HFFc6 (cell line): Measurements from ENCODE around the gene IFT81. TPM values are rescaled to one million over a fixed set of nuclear protein-coding genes. Genes with fewer than 3 reads are reported as not detected.
A peak's percentile ranks its signal among the peaks of the same experiment; 100 is the strongest.

Source experiments
- DNase-seq: peaks from one replicate; pipeline ENCODE4 v3.0.0-alpha.2; 2018
- H3K27ac Mint-ChIP-seq: 2 replicates; pipeline ENCODE4 v1.8.0; 2020; ENCODE audit warnings: mild to moderate bottlenecking, mixed read lengths
- H3K27me3 Mint-ChIP-seq: 2 replicates; pipeline ENCODE4 v1.8.0; 2021; ENCODE audit warnings: mild to moderate bottlenecking, moderate library complexity, mixed read lengths; ENCODE audit not compliant: insufficient read depth
- H3K36me3 Mint-ChIP-seq: 2 replicates; pipeline ENCODE4 v1.8.0; 2021; ENCODE audit warnings: low read depth, mixed read lengths
- H3K4me1 Mint-ChIP-seq: 2 replicates; pipeline ENCODE4 v1.8.0; 2020; ENCODE audit warnings: low read depth, mixed read lengths
- H3K4me3 Mint-ChIP-seq: 2 replicates; pipeline ENCODE4 v1.8.0; 2020; ENCODE audit warnings: mild to moderate bottlenecking, moderate library complexity, mixed read lengths
- H3K9me3 Mint-ChIP-seq: 2 replicates; pipeline ENCODE4 v1.8.0; 2020; ENCODE audit warnings: mild to moderate bottlenecking, mixed read lengths
- CTCF ChIP-seq: fragments of 200-600 bp; sonication (generic); IDR thresholded peaks from 2 replicates; pipeline ENCODE4 v1.5.0; 2021; ENCODE audit warnings: antibody characterized with exemption, mild to moderate bottlenecking
- total RNA-seq, 6 experiments: library from RNA; stranded (reverse); fragmentation: NEBNext Ultra II Directional; extraction: Animal tissue kit (Norgen Biotek cat#: 25700); gene quantifications; 2 replicates in 1 of 6; 3 replicates in 5 of 6; pipeline ENCODE4 v1.2.3, GENCODE V29; 2021

Gene IFT81
- total RNA-seq, 6 experiments from 2014 or later: 9.4 to 14.4 (median 12.8) TPM

- H3K27ac Mint-ChIP-seq: no peak overlapping the region
- H3K9me3 Mint-ChIP-seq: no peaks in the 10 kb centered on the region
- TF ChIP-seq CTCF: no peak
- no peaks in the 10 kb centered on the region for H3K27me3 Mint-ChIP-seq
- peaks cover 2% of the 10 kb centered on the region for H3K4me1 Mint-ChIP-seq
- no peak overlapping the region for H3K4me3 Mint-ChIP-seq
- no peak for DNase-seq
- no peaks in the 10 kb centered on the region for H3K36me3 Mint-ChIP-seq
Observed at GRCh38 chr12:110258466-110258865, 134.3 kb downstream of the IFT81 start.

GRCh38 chr12:110262442-110263388 lies 138.6 kb downstream of the IFT81 start:
- H3K4me3 Mint-ChIP-seq: no peak overlapping the region
- H3K9me3 Mint-ChIP-seq: no peaks in the 10 kb centered on the region

GRCh38 chr12:110266381-110266960 lies 142.3 kb downstream of the IFT81 start:
- no peak for DNase-seq
- H3K9me3 Mint-ChIP-seq: no peaks in the 10 kb centered on the region
- H3K4me3 Mint-ChIP-seq: peak overlapping the region; percentile 76
- H3K36me3 Mint-ChIP-seq: no peaks in the 10 kb centered on the region
- peaks cover 56% of the 10 kb centered on the region for H3K4me1 Mint-ChIP-seq
- TF ChIP-seq CTCF: no peak
- H3K27me3 Mint-ChIP-seq: peaks cover 1% of the 10 kb centered on the region
- peak overlapping the region; percentile 82 for H3K27ac Mint-ChIP-seq

More at GRCh38 chr12:110262442-110263388, 138.6 kb downstream of the IFT81 start:
- no peak overlapping the region for H3K27ac Mint-ChIP-seq
- peaks cover 20% of the 10 kb centered on the region for H3K4me1 Mint-ChIP-seq
- TF ChIP-seq CTCF: no peak
- peaks cover 1% of the 10 kb centered on the region for H3K27me3 Mint-ChIP-seq
- no peak for DNase-seq
- H3K36me3 Mint-ChIP-seq: no peaks in the 10 kb centered on the region

GRCh38 chr12:110266980-110267620 lies 142.9 kb downstream of the IFT81 start:
- Mint-ChIP-seq H3K4me3 (peak overlapping the region; percentile 76), H3K27ac (peak overlapping the region; percentile 82), H3K4me1 (peaks cover 62% of the 10 kb centered on the region), H3K9me3 (no peaks in the 10 kb centered on the region), H3K27me3 (peaks cover 1% of the 10 kb centered on the region), H3K36me3 (no peaks in the 10 kb centered on the region)
- TF ChIP-seq CTCF: no peak
- peak; percentile 77 for DNase-seq

Other genes starting within 250 kb of the IFT81 start
- 10 to 100 TPM; 77.4 to 87.9 (median 82.0) TPM for gene GLTP, start 243.8 kb upstream of the IFT81 start, total RNA-seq
- 10 to 100 TPM; 15.0 to 21.0 (median 18.2) TPM for gene TCHP, start 224.1 kb upstream of the IFT81 start, total RNA-seq
- 10 to 100 TPM; 56.9 to 68.8 (median 64.9) TPM for gene GIT2, start 128.0 kb upstream of the IFT81 start, total RNA-seq
- gene ANKRD13A, start 124.9 kb upstream of the IFT81 start, total RNA-seq: 100 to 1,000 TPM; 133 to 150 (median 146) TPM
- 1 to 10 TPM; 4.2 to 5.8 (median 4.6) TPM for gene C12orf76, start 75.8 kb upstream of the IFT81 start, total RNA-seq
- 100 to 1,000 TPM; 254 to 286 (median 267) TPM for gene ATP2A2, start 156.9 kb downstream of the IFT81 start, total RNA-seq